Effector memory CD4-positive, alpha-beta T cell (primary cell): Measurements from ENCODE around the gene TRAF3IP3.

ENCODE experiments used
- DNase-seq, 3 donors: peaks; one replicate each; pipeline ENCODE4 v3.0.0-alpha.2; 2020
- H3K27ac ChIP-seq: 2 replicates; pipeline ENCODE4 v1.7.0; 2013; ENCODE audit warnings: mild to moderate bottlenecking, low read length, moderate library complexity; ENCODE audit not compliant: insufficient read depth, poor library complexity, severe bottlenecking
- H3K27me3 ChIP-seq: replicated peaks from 2 replicates; pipeline ENCODE4 v1.7.0; 2013; ENCODE audit warnings: mild to moderate bottlenecking, low read length; ENCODE audit not compliant: insufficient read depth, control insufficient read depth, poor library complexity, severe bottlenecking
- H3K36me3 ChIP-seq: 2 replicates; pipeline ENCODE4 v1.7.0; 2013; ENCODE audit warnings: mild to moderate bottlenecking, low read length, moderate library complexity; ENCODE audit not compliant: control insufficient read depth, insufficient read depth
- H3K4me1 ChIP-seq: 2 replicates; pipeline ENCODE4 v1.7.0; 2013; ENCODE audit warnings: low read length, mild to moderate bottlenecking; ENCODE audit not compliant: control insufficient read depth, insufficient read depth, poor library complexity, severe bottlenecking
- H3K4me3 ChIP-seq: 2 replicates; pipeline ENCODE4 v1.7.0; 2013; ENCODE audit warnings: low read length, low read depth, mild to moderate bottlenecking; ENCODE audit not compliant: insufficient read depth, poor library complexity, severe bottlenecking
- H3K9me3 ChIP-seq: 2 replicates; pipeline ENCODE4 v1.7.0; 2013; ENCODE audit warnings: mild to moderate bottlenecking, low read length, moderate library complexity; ENCODE audit not compliant: control insufficient read depth

TRAF3IP3 gene

DNA sequence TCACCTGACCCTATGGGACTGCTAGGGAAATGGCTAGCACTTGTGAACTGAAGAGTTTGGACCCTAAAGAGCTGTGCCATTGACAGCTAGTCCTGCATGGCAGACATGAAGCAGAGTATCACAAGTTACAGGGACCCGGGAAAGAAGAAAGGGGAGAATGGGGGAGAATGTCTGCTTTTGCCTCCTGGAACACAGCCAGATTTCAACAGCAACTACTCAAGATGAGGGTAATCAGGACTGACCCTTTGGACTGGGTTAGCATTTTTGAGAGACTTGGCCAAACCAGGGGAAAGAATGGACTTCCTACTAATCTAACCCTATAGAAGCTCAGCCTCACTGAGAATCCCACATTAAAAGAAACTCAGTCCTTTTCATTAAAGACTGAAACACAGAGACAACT, 63.2 kb downstream of the TRAF3IP3 start:
- Histone ChIP-seq H3K4me1 (no peaks in the 10 kb centered on the region), H3K4me3 (no peak overlapping the region), H3K9me3 (no peaks in the 10 kb centered on the region), H3K27me3 (no peaks in the 10 kb centered on the region), H3K36me3 (no peaks in the 10 kb centered on the region), H3K27ac (no peak overlapping the region)
- DNase-seq, result no peak

DNA sequence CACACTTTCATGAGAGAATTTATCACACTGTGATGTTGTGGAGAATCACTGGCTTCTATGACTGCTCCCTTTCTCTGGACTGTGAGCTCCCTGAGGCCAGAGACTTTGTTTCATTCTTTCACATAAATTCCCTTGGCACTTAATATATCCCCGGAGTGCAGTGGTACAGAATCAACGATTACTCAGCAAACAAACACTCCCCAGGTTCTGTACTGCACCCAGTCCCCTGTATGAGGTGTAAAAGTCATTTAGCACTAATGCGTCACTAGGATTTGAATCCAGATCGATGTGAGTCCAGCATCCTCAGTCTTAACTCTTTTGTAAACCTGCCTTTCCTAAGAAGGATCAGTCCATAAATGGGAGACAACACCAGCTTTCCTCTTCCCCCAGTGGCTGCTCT, 65.1 kb downstream of the TRAF3IP3 start:
- Histone ChIP-seq H3K27me3 (no peaks in the 10 kb centered on the region), H3K36me3 (no peaks in the 10 kb centered on the region), H3K27ac (no peak overlapping the region), H3K9me3 (no peaks in the 10 kb centered on the region), H3K4me1 (no peaks in the 10 kb centered on the region), H3K4me3 (no peak overlapping the region)
- no peak for DNase-seq

DNA sequence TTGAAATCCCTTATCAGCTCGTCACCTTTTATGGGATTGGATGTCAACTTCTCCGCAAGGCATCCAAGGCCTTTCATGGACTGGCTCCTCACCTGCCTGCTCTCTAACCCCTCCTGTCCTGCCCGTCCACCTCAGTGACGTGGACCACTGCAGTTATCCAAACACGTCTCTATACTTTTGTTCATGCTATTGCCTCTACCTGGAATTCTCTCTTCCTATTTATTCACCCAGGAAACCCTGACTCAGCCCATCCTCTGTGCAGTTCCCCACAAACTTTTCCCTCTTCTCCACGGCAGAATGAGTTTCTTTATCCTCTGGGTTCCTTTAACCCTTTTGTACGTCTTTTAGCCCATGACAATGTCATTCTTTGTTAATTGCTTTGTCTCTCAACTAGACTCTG, 66.9 kb downstream of the TRAF3IP3 start:
- H3K9me3 ChIP-seq, result no peaks in the 10 kb centered on the region
- no peak for DNase-seq
- H3K27ac ChIP-seq, result no peak overlapping the region
- H3K27me3 ChIP-seq, result no peaks in the 10 kb centered on the region
- H3K4me1 ChIP-seq, result no peaks in the 10 kb centered on the region
- H3K4me3 ChIP-seq, result no peak overlapping the region
- no peaks in the 10 kb centered on the region for H3K36me3 ChIP-seq

DNA sequence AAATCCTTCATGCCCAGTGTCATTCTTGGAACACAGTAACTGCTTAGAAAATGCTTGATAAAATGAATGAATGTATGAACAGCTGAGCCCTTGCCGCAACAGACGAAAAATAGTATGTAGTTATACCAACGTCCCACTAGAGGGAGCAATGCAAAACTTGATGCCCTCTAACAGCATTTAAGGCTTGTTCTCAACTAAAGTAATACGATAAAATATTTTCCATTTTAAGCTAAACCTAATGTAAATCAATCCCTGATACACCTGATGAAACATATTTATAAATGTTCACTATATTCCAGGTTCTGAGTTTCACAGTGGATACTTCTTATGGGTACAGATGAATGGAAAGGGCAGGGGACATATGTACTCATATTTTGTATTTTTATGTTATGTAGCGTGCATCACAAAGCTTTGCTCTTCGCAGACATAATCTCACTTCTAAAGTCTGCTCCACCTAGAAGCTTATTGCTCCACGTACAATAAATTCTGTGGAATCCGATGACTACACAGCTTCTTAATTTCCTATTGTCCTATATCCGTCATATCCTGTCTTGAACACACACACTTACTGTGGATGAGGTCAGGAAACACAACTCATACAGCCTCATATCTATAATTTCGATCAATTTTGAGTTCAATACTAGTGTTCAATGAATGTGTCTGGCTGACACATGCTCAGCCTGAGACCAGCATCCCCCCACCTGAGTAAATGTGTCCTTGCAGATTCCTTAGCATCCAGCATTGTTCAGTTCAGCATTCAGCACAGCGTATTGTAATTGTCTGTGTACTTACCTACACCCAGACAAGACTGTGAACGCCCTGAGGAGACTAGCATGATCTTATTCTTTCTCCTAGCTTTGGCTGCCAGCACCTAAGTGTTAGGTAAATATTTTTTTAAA, 67.5 kb downstream of the TRAF3IP3 start:
- no peaks in the 10 kb centered on the region for H3K27me3 ChIP-seq
- H3K27ac ChIP-seq, result no peak overlapping the region
- H3K36me3 ChIP-seq, result no peaks in the 10 kb centered on the region
- DNase-seq, result no peak
- H3K9me3 ChIP-seq, result no peaks in the 10 kb centered on the region
- no peak overlapping the region for H3K4me3 ChIP-seq
- no peaks in the 10 kb centered on the region for H3K4me1 ChIP-seq

DNA sequence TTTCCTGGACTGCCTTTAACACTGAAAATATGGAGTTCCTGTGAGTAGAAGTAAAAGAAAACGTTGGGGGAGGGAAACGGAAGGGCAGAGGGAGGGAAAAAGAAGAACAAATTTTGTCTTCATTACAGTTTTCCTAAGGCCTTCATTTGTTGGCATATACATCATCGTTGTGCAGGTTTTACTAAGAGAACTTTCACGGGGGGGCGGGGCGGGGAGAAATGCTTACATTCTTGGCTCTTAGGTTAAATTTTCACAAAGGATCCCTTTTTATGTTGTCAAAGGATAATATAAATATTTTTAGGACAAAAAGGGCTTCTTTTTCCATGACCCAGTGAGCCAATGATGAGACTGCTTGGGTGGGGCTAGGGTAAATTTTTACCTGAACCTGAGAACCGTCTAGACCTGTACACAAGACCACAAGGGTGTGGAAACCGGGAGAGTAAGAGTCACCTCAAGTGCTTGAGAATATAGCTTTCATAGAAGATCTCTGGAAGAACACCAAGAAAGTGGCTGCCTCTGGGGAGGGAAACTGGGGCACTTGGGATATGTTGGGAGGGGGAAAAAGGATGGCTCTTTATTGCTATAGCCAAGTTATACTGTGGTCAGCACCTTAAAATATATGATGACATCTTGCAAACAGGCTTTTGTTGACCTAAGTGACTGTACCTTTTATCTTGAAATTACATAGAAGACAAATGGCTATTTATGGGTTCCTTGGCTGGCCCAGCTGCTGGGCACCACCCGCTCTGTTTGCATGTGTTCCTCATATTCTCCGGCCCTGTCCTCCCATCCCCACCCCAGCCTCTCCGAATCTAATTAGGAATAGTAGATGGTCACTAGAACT, 70.0 kb downstream of the TRAF3IP3 start:
- no peak overlapping the region for H3K4me3 ChIP-seq
- no peaks in the 10 kb centered on the region for H3K9me3 ChIP-seq
- H3K4me1 ChIP-seq, result peaks cover 3% of the 10 kb centered on the region
- no peaks in the 10 kb centered on the region for H3K36me3 ChIP-seq
- DNase-seq, result no peak
- no peaks in the 10 kb centered on the region for H3K27me3 ChIP-seq
- no peak overlapping the region for H3K27ac ChIP-seq

DNA sequence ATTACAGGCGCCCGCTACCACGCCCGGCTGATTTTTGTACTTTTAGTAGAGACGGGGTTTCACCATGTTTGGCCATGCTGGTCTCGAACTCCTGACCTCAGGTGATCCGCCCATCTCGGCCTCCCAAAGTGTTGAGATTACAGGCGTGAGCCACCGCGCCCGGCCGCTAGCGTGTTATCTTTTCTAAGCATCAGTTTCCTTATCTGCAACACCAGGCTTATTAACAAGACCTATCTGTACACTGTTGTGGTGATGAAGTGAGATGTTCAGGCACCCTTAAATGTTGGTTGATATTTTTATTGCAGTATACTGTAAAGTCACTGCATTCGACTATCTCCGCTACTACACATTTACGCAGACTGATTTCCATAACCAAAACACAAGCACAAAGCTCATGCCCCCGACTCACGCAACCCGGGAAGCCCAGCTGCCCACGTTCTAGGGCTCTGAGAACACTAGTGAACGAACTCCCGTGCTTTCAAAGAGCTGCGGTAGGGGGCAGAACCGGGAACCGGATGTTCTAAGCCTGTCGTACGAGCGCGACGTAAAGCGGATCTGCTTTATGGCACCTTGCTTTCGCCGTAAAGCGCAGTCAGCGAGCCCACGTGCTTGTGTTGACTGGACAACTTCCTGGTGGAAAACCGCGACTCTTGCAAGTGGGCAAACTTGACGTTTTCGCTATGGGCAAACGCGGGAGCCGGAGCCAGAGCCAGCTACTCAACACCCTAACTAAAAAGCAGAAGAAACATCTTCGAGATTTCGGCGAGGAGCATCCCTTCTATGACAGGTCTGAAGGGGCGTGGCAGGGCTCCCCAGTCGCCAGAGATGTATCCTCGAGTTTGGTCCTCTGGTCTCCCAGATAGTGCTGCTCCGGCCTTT, 71.8 kb downstream of the TRAF3IP3 start, which contains the start of gene UTP25:
TSS of gene UTP25 (plus strand) at position 589 of the 879 bp plus-strand sequence. CDS start at position 681, 92 bp downstream.
- Histone ChIP-seq H3K27ac (peak within 1 kb of the TSS; percentile 75), H3K36me3 (peaks cover 8% of the 10 kb centered on the region), H3K4me3 (peak within 1 kb of the TSS; percentile 74), H3K4me1 (peaks cover 3% of the 10 kb centered on the region), H3K27me3 (no peaks in the 10 kb centered on the region), H3K9me3 (no peaks in the 10 kb centered on the region)
- DNase-seq, result peak; percentile 81 to 88 (median 86)

DNA sequence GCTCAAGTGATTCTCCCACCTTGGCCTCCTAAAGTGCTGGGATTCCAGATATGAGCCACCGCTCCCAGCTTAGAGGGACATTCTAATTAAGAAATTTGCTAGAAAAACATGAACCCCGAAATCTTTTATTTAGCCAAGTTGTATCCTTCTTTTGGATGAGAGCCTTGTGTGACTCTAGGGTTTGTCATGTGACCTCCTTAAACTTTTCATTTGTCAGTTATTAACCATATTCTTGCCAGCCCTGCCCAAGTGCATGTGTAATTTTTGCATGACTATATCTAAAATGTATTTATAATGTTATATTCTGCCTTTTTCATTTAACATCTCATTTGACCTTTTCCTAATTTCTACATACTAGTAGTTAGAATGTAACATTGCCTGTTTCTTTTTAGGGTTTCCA, 73.9 kb downstream of the TRAF3IP3 start:
- Histone ChIP-seq H3K4me1 (peaks cover 3% of the 10 kb centered on the region), H3K4me3 (no peak overlapping the region), H3K27me3 (no peaks in the 10 kb centered on the region), H3K9me3 (no peaks in the 10 kb centered on the region), H3K36me3 (peaks cover 29% of the 10 kb centered on the region), H3K27ac (no peak overlapping the region)
- DNase-seq, result no peak

DNA sequence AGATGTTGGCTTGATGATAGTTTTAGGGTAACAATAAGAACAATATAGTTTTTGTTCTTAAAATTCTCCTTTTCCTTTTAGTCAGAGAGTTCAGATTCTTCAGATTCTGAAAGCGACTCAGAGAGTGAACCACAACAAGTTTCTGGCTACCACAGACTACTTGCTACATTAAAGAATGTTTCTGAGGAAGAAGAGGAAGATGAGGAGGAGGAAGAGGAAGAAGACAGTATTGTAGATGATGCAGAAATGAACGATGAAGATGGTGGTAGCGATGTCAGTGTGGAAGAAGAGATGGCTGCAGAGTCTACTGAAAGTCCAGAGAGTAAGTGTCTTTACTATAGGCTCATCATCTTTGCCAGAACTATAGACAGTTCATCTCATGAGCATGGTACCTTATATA, 74.9 kb downstream of the TRAF3IP3 start:
- peaks cover 39% of the 10 kb centered on the region for H3K36me3 ChIP-seq
- no peak overlapping the region for H3K27ac ChIP-seq
- H3K27me3 ChIP-seq, result no peaks in the 10 kb centered on the region
- peaks cover 3% of the 10 kb centered on the region for H3K4me1 ChIP-seq
- H3K4me3 ChIP-seq, result no peak overlapping the region
- no peak for DNase-seq
- no peaks in the 10 kb centered on the region for H3K9me3 ChIP-seq

DNA sequence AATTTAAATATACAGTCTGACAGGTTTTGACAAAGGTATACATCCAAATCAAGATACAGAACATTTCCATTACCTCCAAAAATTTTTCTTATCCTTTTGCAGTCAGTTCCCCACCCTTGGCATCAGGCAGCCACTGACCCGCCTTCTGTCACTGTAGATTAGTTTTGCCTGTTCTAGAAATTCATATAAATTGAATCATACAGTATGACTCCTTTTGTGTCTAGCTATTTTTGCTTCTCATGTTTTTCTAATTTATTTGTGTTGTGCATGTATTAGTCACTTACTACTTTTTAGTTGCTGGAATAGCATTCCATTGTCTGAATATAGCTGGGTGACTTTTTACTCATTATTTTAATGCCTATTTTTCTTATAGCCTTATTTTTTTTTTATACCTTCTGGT, 75.8 kb downstream of the TRAF3IP3 start:
- Histone ChIP-seq H3K36me3 (peaks cover 48% of the 10 kb centered on the region), H3K4me3 (no peak overlapping the region), H3K27me3 (no peaks in the 10 kb centered on the region), H3K4me1 (peaks cover 3% of the 10 kb centered on the region), H3K27ac (no peak overlapping the region), H3K9me3 (no peaks in the 10 kb centered on the region)
- no peak for DNase-seq
